Fibroblast of the aortic adventitia (primary cell): ENCODE measurements around the gene CS. TPM values are rescaled to one million over a fixed set of nuclear protein-coding genes. Genes with fewer than 3 reads are reported as not detected.
"Not testable (repeated sequence)": the region's sequence is repeated elsewhere in the genome, so short reads cannot be mapped to it uniquely, and the experiment has no call there.

ENCODE experiments used
- DNase-seq: peaks from one replicate; pipeline ENCODE4 v3.0.0-alpha.2; 2010; ENCODE audit warnings: low read depth
- H3K4me3 ChIP-seq: 2 replicates; pipeline ENCODE4 v1.5.1; 2011; ENCODE audit warnings: low read depth, mild to moderate bottlenecking, control low read depth, low read length, moderate library complexity
- CTCF ChIP-seq: IDR thresholded peaks from 2 replicates; pipeline ENCODE4 v1.5.1; 2011; ENCODE audit warnings: mild to moderate bottlenecking, low read length, control low read depth, inconsistent platforms; ENCODE audit not compliant: insufficient read depth
- total RNA-seq: library from RNA; depleted of rRNA; stranded (reverse); fragments of >200 nt; gene quantifications from 2 replicates; pipeline ENCODE4 v1.2.3, GENCODE V29; 2012; ENCODE audit warnings: low replicate concordance

Gene CS
- total RNA-seq, 1 donor: 117 TPM

- TF ChIP-seq CTCF: peak; percentile 80
- peak; percentile 83 for DNase-seq
These were observed 33.3 kb downstream of the CS start, which contains the start of gene COQ10A for GRCh38 chr12:56266693-56267442. TSS of gene COQ10A (plus strand) at chr12:56266942. CDS start at chr12:56267119, 177 bp downstream.

GRCh38 chr12:56266068-56266692 lies 34.0 kb downstream of the CS start:
- peak overlapping the region; percentile 83 for H3K4me3 ChIP-seq
- not testable (repeated sequence) for DNase-seq

More at GRCh38 chr12:56266693-56267442, 33.3 kb downstream of the CS start, which contains the start of gene COQ10A:
- peak within 1 kb of the TSS; percentile 83 for H3K4me3 ChIP-seq

GRCh38 chr12:56262955-56263354 lies 37.2 kb downstream of the CS start:
- H3K4me3 ChIP-seq, DNase-seq: not testable (repeated sequence)

GRCh38 chr12:56261503-56262232 lies 38.5 kb downstream of the CS start:
- no peak overlapping the region for H3K4me3 ChIP-seq
- DNase-seq: peak; percentile 65
- no peak for TF ChIP-seq CTCF

GRCh38 chr12:56260921-56261320 lies 39.2 kb downstream of the CS start:
- H3K4me3 ChIP-seq: no peak overlapping the region
- no peak for DNase-seq

GRCh38 chr12:56260380-56260779 lies 39.8 kb downstream of the CS start:
- DNase-seq: no peak
- H3K4me3 ChIP-seq: no peak overlapping the region
- no peak for TF ChIP-seq CTCF

More at GRCh38 chr12:56260921-56261320, 39.2 kb downstream of the CS start:
- TF ChIP-seq CTCF: no peak

GRCh38 chr12:56258820-56259183 lies 41.3 kb downstream of the CS start:
- no peak for TF ChIP-seq CTCF
- H3K4me3 ChIP-seq: peak overlapping the region; percentile 86
- DNase-seq: no peak
